ENCODE data around the gene MTMR2. TPM values are rescaled to one million over a fixed set of nuclear protein-coding genes. Genes with fewer than 3 reads are reported as not detected.

MTMR2 gene
- total RNA-seq, 1 experiment from 2014 or later, result 29.1 TPM

GRCh38 chr11:95926726-95927125, 2.8 kb upstream of the MTMR2 start:
- peaks cover 28% of the 10 kb centered on the region for H3K79me2 ChIP-seq (ENCODE audit: insufficient read depth, low read length)
- intact Hi-C loops (cut with micrococcal nuclease), result loop anchor here (10.0 kb wide), 1 partner anchor 772 kb away; no protein-coding TSS in a partner anchor
- DNase-seq (ENCODE audit: low read depth, low spot score), result no peak
- H3K9ac ChIP-seq (ENCODE audit: low read length), result no peak overlapping the region
- no peaks in the 10 kb centered on the region for H3K9me2 ChIP-seq (ENCODE audit: insufficient read depth)
- no peaks in the 10 kb centered on the region; a peak in 1 of 4 replicates for H3K36me3 ChIP-seq (ENCODE audit: control insufficient read depth in 1 of 2, insufficient read depth in 2 of 2, low read length in 2 of 2)
- no peak overlapping the region for H2AFZ ChIP-seq (ENCODE audit: low read depth, low read length, poor library complexity, severe bottlenecking)
- no peaks in the 10 kb centered on the region for H3K9me3 ChIP-seq (ENCODE audit: control insufficient read depth in 1 of 2, insufficient read depth in 1 of 2, low read depth in 1 of 2, low read length in 2 of 2)
- no peak for ATAC-seq
- no peaks in the 10 kb centered on the region for H3K27me3 ChIP-seq (ENCODE audit: insufficient read depth, low read length)
- TF ChIP-seq EGR1 (IDR thresholded peaks at IDR 0.05; ENCODE audit: low read depth) (no peak), CEBPB (IDR thresholded peaks at IDR 0.05; ENCODE audit: low read depth) (no peak), SP1 (IDR thresholded peaks at IDR 0.05; ENCODE audit: low read depth) (no peak), ZFX (IDR thresholded peaks at IDR 0.05) (no peak), MAX (IDR thresholded peaks at IDR 0.05) (no peak), CBX3 (IDR thresholded peaks at IDR 0.05; ENCODE audit: low read depth) (no peak), ATF3 (IDR thresholded peaks at IDR 0.05) (no peak), YY1 (IDR thresholded peaks at IDR 0.05; ENCODE audit: extremely low read depth, insufficient replicate concordance, low read depth, low read length) (no peak), ZNF274 (IDR thresholded peaks at IDR 0.05; ENCODE audit: low read depth, low read length) (no peak), SRF (IDR thresholded peaks at IDR 0.05; ENCODE audit: low read depth) (no peak), POLR2A (IDR thresholded peaks at IDR 0.05; ENCODE audit: borderline replicate concordance, extremely low read depth, insufficient read depth, insufficient read length) (no peak), EZH2 (IDR thresholded peaks at IDR 0.05) (no peak), SIN3A (IDR thresholded peaks at IDR 0.05; ENCODE audit: low read depth) (no peak), POLR2AphosphoS5 (IDR thresholded peaks at IDR 0.05; ENCODE audit: low read depth, low read length) (no peak), ELF1 (IDR thresholded peaks at IDR 0.05; ENCODE audit: borderline replicate concordance, low read depth) (no peak), RAD21 (IDR thresholded peaks at IDR 0.05; ENCODE audit: low read depth) (no peak), TCF7L2 (IDR thresholded peaks at IDR 0.05; ENCODE audit: borderline replicate concordance, extremely low read depth, insufficient read depth, insufficient read length) (no peak)
- TF ChIP-seq, protein P1, sequence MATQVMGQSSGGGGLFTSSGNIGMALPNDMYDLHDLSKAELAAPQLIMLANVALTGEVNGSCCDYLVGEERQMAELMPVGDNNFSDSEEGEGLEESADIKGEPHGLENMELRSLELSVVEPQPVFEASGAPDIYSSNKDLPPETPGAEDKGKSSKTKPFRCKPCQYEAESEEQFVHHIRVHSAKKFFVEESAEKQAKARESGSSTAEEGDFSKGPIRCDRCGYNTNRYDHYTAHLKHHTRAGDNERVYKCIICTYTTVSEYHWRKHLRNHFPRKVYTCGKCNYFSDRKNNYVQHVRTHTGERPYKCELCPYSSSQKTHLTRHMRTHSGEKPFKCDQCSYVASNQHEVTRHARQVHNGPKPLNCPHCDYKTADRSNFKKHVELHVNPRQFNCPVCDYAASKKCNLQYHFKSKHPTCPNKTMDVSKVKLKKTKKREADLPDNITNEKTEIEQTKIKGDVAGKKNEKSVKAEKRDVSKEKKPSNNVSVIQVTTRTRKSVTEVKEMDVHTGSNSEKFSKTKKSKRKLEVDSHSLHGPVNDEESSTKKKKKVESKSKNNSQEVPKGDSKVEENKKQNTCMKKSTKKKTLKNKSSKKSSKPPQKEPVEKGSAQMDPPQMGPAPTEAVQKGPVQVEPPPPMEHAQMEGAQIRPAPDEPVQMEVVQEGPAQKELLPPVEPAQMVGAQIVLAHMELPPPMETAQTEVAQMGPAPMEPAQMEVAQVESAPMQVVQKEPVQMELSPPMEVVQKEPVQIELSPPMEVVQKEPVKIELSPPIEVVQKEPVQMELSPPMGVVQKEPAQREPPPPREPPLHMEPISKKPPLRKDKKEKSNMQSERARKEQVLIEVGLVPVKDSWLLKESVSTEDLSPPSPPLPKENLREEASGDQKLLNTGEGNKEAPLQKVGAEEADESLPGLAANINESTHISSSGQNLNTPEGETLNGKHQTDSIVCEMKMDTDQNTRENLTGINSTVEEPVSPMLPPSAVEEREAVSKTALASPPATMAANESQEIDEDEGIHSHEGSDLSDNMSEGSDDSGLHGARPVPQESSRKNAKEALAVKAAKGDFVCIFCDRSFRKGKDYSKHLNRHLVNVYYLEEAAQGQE (IDR thresholded peaks at IDR 0.05; ENCODE audit: low read depth), result no peak
- H3K4me2 ChIP-seq (ENCODE audit: low read length), result no peak overlapping the region
- BruUV-seq (replicated peaks), result no TSS peak
- ChIA-PET CTCF (no interaction called here), RAD21 (ENCODE audit: low non-redundant PET in 1 of 2, low total read pairs in 2 of 2, uncharacterized antibody in 2 of 2, unreplicated experiment in 2 of 2) (no interaction called here), POLR2A (no interaction called here)
- H3K4me3 ChIP-seq (replicated peaks in 1 of 2; ENCODE audit: low read depth in 1 of 2, low read length in 2 of 2), result no peak overlapping the region
- peaks cover 6 to 14% of the 10 kb centered on the region in 2 experiments for H3K4me1 ChIP-seq (ENCODE audit: control insufficient read depth in 1 of 2, insufficient read depth in 2 of 2, low read length in 2 of 2)
- no peak overlapping the region for H3K27ac ChIP-seq (ENCODE audit: low read depth, low read length)
- H4K20me1 ChIP-seq (ENCODE audit: insufficient read depth), result no peaks in the 10 kb centered on the region
